HG03039 (cell line): ENCODE results near the gene HIPK3.
A peak's percentile ranks its signal among the peaks of the same experiment; 100 is the strongest.
"Not testable (repeated sequence)": the region's sequence is repeated elsewhere in the genome, so short reads cannot be mapped to it uniquely, and the experiment has no call there.

Experiments used
- ATAC-seq: cut with Tn5 transposase; IDR thresholded peaks from one replicate; pipeline ENCODE4 v1.9.1; 2021; ENCODE audit warnings: mild to moderate bottlenecking, moderate library complexity; ENCODE audit not compliant: unreplicated experiment

The HIPK3 gene

DNA sequence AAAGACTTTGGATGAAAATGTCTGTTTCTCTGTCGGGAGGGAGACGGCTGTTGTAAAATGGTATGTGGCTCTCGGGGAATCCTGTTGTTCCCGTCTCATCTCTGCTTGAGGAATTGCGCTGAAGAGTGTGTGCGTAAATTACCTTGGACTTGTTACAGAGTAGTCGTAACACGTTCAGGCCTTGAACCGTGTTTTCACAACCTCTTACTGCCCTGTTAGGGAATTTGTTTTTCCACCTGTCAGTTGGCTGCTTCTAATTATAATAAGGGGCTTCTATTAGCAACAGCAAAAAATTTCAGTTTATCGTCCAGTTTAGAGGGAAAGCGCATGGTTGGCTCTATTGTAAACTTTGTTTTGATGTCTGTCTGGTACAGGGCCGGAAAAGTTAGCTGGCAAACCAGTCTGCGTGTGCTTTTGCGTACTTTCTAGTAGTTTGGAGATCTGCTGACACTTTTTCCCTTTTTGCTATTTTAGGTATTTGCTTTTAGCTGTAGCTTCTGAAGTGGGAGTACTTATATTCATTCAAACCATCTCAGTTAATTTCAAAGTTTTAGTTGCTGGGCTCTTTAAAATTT, 1.5 kb downstream of the HIPK3 start:
- ATAC-seq = peak; percentile 11

DNA sequence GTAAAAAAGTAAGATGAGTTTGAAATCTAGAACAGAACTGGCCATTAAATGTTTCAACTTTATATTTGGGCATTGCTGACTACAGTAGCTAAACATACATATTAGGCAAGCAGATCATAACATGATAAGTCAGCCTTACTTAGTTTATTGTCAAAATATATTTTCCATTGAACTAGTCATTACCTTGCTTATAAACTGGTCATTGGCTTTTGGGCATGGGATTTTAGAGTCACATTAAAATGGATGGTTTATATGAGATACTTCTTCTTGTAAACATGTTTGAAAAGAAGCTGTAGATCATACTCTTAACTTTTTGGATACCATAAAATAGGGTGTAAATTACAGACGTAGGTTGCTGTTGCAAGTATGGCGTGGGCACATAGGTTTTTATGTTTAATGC, 2.7 kb downstream of the HIPK3 start:
- ATAC-seq = no peak

DNA sequence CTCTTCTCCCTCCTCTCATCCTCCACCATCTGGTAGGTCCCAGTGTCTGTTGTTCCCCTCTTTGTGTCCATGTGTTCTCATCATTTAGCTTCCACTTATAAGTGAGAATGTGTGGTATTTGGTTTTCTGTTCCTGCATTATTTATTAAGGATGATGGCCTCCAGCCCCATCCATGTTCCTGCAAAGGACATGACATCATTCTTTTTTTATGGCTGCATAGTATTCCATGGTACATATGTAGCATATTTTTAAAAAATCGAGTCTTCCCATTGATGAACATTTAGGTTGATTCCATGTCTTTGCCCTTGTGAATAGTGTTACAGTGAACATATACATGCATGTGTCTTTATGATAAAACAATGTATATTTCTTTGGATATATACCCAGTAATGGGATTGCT, 4.2 kb downstream of the HIPK3 start:
- ATAC-seq = not testable (repeated sequence)

DNA sequence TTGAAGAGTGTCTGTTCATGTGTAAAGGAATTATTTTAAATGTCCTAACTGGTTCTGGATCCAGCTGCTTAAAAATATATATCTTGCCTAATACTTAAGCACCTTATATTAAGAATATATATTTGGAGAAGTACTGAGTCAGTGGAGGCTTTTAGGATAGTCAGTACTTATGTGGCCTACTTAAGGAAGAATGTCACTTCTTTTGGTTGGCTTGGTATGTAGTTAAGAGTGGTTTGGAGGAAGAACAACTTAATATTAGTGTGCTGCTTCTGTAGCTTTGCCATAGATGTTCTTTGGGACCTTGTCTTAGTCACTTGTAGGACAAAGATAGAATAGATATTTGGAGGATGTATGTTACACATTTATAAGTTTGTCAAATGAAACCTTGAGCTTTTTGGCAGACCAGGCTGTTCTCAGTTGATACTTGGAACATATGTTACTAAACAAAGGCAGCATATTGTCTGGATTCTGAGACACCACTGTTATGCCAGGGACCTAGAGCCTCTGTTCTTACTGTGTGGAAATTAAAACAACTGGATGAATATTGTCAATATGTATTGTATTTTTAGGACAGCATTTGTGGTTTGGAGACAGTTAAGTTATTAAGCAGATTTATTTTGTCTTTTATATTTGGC, 4.9 kb downstream of the HIPK3 start:
- no peak for ATAC-seq

DNA sequence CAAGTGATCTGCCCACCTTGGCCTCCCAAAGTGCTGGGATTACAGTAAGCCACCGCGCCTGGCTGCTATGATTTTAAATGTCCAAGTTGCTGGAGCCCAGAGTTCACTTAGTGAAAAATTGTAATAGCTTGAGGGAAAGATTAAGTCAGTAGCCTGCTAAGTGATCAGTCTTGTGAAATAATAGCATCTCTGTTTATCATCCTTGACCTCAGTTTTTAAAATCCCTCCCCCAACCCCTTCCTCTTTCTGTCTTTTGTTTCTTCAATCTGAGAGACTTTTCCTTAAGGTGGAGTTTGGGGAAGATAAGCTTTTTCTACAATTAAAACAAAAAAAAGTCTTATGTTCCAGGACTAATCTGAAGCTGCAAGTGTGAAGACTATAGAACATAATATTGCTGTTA, 6.4 kb downstream of the HIPK3 start:
- ATAC-seq = no peak

DNA sequence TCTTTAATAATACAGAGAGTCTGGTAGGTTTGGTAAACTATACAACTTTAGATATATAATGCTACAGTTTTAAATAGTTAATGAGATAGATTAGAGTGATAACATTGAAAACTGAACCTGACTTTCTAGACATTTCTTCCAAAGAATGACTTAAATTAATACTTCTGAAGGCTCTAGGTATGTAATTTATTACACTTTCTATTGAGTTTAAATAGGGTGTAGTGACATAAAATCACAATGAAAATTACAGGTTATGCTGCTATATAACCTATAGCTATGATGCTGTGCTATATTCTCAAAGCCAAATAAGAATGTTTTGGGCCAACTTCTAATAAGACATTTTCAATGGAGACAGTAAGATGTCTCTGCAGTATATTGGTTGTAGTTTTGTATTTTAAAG, 7.7 kb downstream of the HIPK3 start:
- ATAC-seq = no peak

DNA sequence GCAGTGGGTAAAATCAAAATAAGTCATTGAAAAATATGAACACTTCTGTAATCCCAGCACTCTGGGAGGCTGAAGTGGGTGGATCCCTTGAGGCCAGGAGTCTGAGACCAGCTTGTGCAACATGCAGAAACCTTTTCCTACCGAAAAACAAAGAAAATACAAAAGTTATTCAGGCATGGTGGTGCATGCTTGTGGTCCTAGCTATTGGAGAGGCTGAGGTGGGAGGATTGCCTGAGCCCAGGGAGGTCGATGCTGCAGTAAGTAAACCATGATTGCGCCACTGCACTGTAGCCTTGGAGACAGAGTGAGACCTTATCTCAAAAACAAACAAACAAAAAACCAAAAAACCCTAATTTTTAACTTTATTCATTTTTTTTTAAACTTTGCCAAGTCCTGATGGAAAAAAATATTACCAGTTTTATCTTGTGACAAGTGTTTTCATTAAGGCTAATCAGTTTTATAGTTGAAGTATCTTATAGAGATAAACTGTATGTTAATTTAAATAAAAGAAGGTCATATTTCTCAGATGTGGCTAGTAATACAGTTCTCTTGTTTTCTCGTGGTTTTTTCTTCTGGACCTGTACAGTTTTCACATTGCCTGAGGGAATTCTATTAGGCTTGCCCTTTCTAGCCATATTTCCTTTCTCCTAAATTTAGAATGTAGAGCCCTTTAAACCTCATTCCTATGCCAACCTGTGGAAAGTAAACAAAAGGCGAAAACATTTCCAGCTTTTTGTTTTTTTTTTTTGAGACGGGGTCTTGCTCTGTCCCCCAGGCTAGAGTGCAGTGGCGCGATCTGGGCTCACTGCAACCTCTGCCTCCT, 9.4 kb downstream of the HIPK3 start:
- no peak for ATAC-seq

DNA sequence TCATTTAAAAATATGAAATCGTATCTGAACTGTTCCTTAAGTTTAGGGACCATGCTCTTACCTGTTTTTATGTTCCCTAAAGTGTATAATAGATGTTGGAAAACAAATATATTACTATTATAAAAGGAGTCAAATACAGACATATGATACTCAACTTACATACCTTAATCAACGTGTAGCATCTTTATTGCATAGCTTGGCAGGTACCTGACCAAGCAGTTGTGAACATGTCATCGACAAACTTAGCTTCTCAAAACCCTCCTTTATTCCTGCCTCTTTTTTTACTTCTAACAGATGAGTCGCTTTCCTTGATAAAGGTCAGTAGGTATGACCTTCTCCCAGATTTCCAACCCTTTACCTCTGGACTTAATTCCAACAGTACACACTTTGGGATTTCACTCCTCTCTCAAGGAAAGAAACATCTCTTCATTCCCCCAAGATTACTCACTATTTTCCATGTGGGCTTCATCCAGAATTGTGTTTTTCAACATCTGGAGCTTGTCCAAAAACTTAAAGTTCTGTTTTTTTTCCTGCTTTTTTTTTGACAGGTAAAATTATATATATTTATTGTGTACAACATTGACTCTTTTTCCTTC, 11.9 kb downstream of the HIPK3 start:
- ATAC-seq = no peak

DNA sequence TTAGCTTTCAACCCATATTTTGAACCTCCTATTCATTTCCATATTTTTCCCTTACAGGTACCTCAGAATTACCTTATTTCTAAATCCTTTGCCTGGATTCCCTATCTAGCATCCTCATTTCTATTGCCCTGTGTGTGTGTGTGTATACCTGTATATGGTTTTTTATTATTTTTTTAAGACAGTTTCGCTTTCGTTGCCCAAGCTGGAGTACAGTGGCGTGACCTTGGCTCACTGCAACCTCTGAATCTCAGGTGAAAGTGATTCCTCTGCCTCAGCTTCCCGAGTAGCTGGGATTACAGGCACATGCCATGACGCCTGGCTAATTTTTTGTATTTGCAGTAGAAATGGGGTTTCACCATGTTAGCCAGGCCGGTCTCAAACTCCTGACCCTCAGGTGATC, 12.6 kb downstream of the HIPK3 start:
- ATAC-seq = no peak

DNA sequence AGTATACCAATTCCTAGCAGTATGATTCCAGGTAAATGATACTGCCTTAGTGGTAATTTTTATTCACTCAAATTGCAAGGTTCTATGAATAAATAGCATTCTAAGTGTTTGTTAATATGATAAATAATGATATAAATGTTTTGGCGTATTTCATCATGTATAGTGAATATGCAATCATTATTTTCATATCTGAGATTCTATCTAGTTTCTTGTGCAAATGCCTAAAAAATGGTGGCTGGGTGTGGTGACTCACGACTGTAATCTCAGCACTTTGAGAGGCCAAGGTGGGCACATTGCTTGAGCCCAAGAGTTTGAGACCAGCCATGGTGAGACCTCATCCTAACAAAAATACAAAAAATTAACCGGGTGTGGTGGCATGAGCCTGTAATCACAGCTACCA, 13.9 kb downstream of the HIPK3 start:
- ATAC-seq = no peak

DNA sequence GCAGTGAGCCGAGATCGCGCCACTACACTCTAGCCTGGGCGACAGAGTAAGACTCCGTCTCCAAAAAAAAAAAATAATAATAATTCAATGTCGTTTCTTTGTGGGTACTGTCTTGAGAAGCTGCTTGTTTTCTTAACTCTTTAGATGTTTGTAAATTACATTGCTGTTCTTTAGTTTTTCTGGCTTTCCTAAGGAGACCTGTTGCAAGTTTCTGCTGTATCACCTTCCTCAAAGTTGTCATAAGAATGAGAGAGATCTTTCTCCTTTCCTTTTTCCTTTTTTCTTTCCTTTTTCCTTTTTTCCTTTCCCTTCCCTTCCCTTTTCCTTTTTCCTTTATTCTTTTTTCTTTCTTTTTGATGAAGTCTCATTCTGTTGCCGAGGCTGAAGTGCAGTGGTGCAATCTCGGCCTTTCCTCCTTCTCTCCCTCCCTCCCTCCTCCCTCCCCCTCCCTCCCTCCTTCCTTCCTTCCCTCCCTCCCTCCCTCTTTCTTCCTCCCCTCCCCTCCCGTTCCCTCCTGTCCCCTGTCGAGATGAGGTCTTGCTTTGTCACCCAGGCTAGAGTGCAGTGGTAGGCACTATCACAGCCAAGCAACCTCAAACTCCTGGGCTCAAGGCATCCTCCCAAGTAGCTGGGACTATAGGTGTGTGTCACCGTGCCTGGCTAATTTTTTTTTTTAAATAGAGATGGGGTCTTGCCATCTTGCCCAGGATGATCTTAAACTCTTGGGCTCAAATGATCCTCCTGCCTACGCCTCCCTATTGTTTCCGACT, 15.3 kb downstream of the HIPK3 start:
- no peak for ATAC-seq

DNA sequence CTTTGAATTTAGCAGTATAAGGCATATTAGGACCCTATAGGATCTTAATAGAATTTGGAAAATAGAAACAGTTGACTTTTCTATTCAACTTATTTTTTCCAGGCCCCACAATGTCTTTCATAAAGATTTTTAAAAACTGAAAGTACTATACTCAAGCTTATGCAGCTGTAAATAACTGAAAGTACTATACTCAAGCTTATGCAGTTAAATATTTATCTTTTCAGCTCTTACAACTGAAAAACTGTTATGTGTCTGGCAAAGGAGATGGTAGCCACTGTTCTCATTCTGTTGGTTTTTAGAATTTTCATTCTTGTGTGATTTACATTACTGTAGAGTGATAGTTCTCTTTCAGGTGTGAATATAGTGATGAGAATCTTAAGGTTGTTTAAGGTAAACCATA, 16.5 kb downstream of the HIPK3 start:
- ATAC-seq = no peak

DNA sequence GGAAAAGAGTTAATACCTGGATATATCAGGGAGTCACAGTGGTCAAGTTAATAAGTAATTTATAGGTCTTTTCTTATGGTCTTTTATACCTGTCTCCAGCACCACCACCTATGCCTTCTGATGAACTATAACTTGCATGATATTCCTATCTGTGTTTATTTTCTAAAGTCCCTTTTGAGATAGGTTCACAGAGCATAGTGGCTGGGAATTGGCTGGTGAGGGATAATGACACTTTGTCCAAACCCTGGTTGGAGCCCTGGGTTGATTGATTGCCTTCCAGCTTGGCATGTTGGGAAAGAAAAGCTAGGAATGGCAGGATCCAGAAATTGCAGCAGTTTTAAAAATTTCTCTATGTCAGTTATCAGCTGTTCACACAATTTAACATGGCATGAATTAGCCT, 23.2 kb downstream of the HIPK3 start:
- ATAC-seq = no peak

DNA sequence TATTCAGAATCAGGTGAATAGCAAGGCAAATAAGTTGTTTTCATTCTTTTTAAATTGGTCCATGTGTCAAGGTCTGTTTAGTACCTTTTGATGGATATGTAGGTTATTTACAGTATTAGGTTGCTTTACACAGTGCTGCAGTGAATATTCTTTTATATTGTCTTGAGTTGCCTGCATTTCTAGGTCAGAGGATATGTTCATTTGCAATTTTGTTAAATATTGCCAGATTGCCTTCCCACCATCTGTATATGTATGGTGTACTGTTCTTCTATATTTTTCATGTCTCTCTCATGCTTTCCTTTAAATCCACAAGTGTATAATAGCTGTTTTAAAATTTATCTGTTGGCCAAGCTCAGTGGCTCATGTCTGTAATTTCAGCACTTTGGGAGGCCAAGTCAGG, 24.6 kb downstream of the HIPK3 start:
- ATAC-seq = no peak

DNA sequence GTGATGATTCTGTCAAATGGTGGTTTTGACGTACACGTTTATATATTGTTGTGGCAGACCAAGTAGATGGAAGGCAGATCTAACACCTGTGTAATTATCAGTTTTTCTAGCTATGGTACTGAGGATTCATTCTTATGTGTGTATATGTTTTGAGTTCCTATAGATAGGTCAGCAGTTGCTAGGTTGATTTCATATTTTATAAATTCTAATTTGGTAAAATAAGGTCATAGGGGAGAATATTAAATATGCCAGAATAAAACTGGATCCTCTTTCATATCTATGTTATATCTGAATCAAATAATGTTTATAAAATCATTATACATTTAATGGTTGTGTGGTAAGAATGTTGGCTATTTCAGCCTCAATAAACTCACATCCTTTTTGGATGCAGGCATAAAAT, 27.6 kb downstream of the HIPK3 start:
- ATAC-seq = no peak

DNA sequence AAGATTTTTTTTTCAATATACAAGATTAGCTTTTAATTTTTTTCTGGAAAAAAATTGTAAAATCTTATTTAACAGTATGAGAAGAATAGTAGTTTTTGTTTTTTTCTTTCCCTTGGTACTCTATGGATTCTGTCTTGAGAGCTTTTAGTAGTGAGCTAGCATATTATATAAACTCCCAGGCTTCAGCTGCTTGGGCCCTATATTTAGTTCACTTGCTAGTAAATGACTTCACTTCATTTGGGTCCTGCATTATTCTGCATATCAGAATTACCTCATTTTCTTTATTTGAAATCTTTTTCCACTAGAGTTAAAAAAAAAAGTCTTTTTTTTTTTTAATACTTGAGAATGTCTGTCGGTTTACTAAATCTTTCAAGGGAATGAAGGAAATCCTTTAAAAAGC, 33.1 kb downstream of the HIPK3 start:
- no peak for ATAC-seq

DNA sequence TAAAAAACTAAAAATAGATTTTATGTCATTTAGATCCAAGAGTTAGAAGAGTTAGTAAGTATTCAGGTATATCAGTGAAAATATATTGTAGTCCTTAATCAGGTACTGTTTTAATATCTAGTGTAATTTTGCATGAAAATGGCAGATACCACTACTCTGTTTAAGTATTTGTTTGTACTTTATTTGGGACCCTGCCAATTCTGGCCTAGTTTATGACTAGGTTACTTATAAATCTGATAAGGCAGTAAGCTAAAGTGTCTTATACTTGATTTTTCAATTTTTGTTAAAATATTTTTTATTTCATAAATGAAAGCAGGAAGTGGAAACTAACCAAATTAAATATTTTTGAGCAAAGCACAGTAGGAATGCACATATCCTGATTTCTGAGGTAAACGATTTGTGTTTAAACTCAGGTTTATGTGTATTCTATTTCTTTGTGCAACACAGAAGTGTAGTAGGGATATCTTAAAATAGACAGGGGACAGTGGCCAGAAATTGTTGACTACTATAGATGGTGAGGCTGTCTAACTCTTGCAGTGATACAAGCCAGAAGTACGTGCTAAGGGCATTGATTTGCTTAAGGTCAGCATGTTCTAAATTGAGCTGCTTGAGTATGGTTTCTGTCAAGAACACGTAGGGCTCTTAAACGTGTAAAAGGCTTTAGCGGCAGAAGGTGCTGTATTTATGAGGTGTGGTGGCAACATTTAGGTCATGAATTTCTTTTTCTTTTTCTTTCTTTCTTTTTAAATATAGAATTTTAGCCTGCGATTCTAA, 34.0 kb downstream of the HIPK3 start:
- ATAC-seq = peak; percentile 86

DNA sequence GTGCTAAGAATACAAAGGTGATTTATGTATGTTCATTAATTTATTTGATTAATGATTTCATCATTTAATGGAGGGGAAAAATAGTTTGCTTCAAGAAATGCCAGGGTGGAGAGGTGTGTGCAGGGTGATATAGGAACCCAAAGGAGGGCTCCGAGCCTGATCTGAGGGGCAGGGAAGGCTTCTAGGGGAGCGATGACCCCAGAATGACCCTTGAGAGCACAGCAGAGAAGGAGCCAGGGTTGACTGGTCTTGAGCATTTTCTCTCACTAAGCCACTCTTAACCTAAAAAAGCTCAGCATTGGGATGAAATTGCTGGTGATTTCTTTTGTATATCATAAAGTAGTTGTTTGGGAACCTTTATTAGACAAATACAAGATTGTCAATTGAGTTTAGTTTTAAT, 35.1 kb downstream of the HIPK3 start:
- ATAC-seq = no peak

DNA sequence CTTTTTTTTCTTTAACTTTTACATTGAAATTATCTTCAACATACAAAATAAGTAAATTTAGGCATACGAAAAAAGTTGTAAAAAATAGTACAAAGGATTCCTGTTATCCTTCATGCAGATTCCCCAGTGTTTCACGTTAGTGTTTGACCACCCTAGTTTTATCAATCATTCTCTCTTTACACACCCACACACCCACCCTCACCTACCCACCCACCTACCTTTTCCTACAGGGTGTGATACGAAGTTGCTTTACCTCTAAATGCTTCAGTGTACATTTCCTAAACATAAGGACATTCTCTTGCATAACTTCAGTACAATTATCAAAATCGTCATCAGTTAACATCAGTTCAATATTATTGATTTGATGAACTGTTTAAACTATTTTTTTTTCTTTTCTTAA, 37.0 kb downstream of the HIPK3 start:
- ATAC-seq = no peak

DNA sequence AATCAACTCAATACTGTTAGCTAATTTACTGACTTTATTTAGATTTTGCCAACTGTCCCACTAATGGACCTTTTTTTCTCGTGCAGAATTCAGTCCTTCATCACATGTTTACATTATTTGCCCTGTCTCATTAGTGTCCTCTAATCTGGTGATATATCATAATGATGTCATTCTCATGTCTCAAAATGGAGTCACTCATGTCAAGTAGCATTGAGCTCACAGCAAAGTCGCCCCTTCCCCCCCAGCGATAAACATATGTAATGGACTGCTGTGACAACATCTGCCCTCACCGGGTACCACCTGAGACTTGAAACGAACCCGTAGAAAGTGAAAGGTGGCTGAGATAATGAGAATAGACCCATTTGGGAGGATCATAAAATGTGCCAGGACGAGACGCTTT, 37.6 kb downstream of the HIPK3 start:
- ATAC-seq = no peak
